Activated naive CD8-positive, alpha-beta T cell treated with anti-CD3 and anti-CD28 coated beads, Interleukin-2, amount 50 U/mL, for 24 hours (primary cell): ENCODE measurements around the gene DVL1.

ENCODE experiments used
- ATAC-seq: fragments of 150-1000 bp; cut with Tn5 transposase; one replicate; pipeline ENCODE4 v1.10.0; 2021
- DNase-seq: peaks from one replicate; pipeline ENCODE4 v3.0.0; 2021
- H3K27ac Mint-ChIP-seq: one replicate; pipeline ENCODE4 v1.8.0; 2021; ENCODE audit warnings: mild to moderate bottlenecking, mixed read lengths
- H3K27me3 Mint-ChIP-seq: one replicate; pipeline ENCODE4 v1.8.0; 2021; ENCODE audit warnings: mixed read lengths
- H3K36me3 Mint-ChIP-seq: one replicate; pipeline ENCODE4 v1.8.0; 2021; ENCODE audit warnings: low read depth, mixed read lengths
- H3K4me1 Mint-ChIP-seq: one replicate; pipeline ENCODE4 v1.8.0; 2021; ENCODE audit warnings: mixed read lengths
- H3K4me3 Mint-ChIP-seq: one replicate; pipeline ENCODE4 v1.8.0; 2021; ENCODE audit warnings: mild to moderate bottlenecking, moderate library complexity, mixed read lengths
- H3K9me3 Mint-ChIP-seq: one replicate; pipeline ENCODE4 v1.8.0; 2021; ENCODE audit warnings: mixed read lengths

DVL1 gene

DNA sequence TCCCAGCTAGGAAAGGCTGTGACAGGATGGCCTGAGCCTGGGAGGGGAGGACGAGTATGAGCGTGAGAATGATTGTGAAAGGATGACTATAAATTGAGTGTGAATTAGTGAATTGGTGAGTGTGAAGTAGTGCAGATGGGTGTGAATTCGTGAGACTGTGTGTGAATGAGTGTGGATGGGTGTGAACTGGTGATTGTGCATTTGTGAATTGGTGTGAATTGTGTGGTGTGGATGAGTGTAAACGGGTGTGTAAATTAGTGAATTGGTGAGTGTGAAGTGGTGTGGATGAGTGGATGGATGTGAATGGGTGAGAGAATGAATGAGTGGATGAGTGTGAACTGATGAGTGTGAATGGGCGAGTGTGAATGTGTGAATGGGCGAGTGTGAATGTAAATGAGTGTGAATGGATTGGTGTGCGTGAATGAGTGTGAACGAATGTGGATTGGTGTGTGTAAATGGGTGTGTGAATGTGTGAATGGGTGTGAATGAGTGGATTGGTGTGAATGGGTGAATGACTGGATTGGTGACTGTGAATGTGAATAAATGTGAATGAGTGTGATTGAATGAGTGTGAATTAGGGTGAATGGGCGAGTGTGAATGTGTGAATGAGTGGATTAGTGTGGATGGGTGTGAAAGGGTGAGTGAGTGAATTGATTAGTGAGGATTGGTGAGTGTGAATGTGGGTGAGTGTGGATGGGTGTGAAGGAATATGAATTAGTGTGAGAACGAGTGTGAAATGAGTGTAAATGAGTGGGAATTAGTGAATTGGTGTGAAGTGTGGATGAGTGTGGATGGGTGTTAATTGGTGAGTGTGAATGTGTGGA is 16.9 kb upstream of the DVL1 start:
- Mint-ChIP-seq H3K27me3 (no peaks in the 10 kb centered on the region), H3K27ac (no peak overlapping the region), H3K9me3 (no peaks in the 10 kb centered on the region), H3K36me3 (no peaks in the 10 kb centered on the region), H3K4me1 (peaks cover 4% of the 10 kb centered on the region), H3K4me3 (no peak overlapping the region)
- DNase-seq = no peak
- no peak for ATAC-seq

GRCh38 chr1:1364266-1364665 is 15.0 kb upstream of the DVL1 start:
- H3K27me3 Mint-ChIP-seq = peaks cover 2% of the 10 kb centered on the region
- H3K9me3 Mint-ChIP-seq = no peaks in the 10 kb centered on the region
- H3K27ac Mint-ChIP-seq = no peak overlapping the region
- H3K4me3 Mint-ChIP-seq = no peak overlapping the region
- H3K36me3 Mint-ChIP-seq = no peaks in the 10 kb centered on the region
- DNase-seq (no peak), ATAC-seq (no peak)
- H3K4me1 Mint-ChIP-seq = peaks cover 2% of the 10 kb centered on the region

- Mint-ChIP-seq H3K4me1 (peaks cover 12% of the 10 kb centered on the region), H3K4me3 (no peak overlapping the region), H3K9me3 (no peaks in the 10 kb centered on the region), H3K27me3 (peaks cover 3% of the 10 kb centered on the region), H3K27ac (no peak overlapping the region), H3K36me3 (no peaks in the 10 kb centered on the region)
- DNase-seq (no peak), ATAC-seq (no peak)
These were observed 12.8 kb upstream of the DVL1 start for GRCh38 chr1:1361982-1362423.

GRCh38 chr1:1361233-1361981 is 12.2 kb upstream of the DVL1 start:
- H3K36me3 Mint-ChIP-seq = no peaks in the 10 kb centered on the region
- no peak overlapping the region for H3K4me3 Mint-ChIP-seq
- no peak overlapping the region for H3K27ac Mint-ChIP-seq
- no peaks in the 10 kb centered on the region for H3K9me3 Mint-ChIP-seq
- no peak for ATAC-seq
- no peak for DNase-seq
- peaks cover 3% of the 10 kb centered on the region for H3K27me3 Mint-ChIP-seq
- peaks cover 12% of the 10 kb centered on the region for H3K4me1 Mint-ChIP-seq

DNA sequence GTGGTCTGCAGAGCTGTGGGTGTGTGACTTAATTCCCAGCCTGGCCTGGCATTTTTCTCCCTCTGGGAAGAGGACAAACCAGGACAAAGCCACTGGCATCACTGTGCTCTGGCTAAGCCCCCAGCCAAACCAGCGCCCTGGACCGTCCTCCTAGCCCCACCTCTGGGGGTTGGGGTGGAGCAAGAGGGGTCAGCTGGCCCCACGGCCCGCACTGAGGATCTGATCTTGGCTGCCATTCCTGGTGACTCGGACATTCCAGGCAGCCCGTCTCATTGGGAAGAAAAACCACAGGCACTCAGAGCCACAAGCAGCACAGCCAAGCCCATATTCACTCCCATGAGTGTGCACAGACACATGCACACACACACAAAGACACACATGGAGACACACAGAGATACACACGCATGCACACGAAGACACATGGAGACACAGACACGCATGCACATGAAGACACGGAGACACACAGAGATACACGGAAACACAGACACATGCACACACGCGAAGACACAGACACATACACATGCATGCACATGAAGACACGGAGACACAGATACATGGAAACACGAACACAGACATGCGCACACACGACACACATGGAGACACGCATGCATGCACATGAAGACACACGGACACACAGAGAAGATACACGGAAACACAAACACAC is 11.4 kb upstream of the DVL1 start:
- no peak for ATAC-seq

DNA sequence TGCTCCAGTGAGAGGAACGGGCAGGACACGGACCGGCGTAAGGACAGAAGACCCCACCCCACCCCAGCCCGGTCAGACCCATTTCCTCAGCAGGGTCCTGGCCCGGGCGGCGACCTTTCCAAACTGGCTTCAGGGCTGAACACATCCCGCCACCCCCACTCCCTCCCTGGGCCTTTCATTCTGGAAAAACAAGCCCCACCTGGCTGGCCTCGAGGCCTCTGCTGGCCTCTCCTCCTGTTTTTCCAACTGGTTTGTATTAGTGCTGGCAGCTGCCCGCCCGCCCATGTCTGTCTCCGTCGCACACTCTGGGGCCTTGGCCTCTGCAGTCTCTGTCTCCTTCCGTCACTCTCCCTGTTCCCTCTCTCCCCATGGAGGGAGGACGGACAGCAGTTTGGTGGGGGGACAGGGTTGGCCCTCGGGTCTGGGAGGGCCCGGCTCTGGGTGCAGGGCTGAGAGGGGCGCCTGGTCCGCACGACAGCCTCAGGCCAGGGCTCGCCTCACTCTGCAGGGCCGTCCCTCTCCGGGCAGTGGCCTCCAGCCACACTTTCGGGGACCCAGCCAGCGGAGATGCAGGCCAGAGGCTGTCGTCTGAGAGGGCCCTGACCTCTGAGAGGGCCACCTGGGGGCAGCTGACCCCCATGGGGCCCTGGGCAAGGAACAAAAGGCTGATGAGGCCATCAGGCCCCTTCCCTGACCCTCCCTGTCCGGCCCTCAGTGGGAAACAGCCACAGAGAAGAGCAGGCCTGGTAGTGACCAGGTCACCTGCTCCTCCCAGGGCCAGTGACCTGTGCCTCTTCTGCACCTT is 10.6 kb upstream of the DVL1 start:
- Mint-ChIP-seq H3K27me3 (peaks cover 3% of the 10 kb centered on the region), H3K27ac (no peak overlapping the region), H3K36me3 (no peaks in the 10 kb centered on the region), H3K4me3 (no peak overlapping the region), H3K9me3 (no peaks in the 10 kb centered on the region), H3K4me1 (peaks cover 12% of the 10 kb centered on the region)
- ATAC-seq (no peak), DNase-seq (no peak)

More for the DNA sequence above, 11.4 kb upstream of the DVL1 start:
- Mint-ChIP-seq H3K4me3 (no peak overlapping the region), H3K36me3 (no peaks in the 10 kb centered on the region), H3K27ac (no peak overlapping the region), H3K27me3 (peaks cover 3% of the 10 kb centered on the region), H3K4me1 (peaks cover 12% of the 10 kb centered on the region), H3K9me3 (no peaks in the 10 kb centered on the region)
- no peak for DNase-seq

GRCh38 chr1:1359308-1359663 is 10.1 kb upstream of the DVL1 start:
- DNase-seq = no peak
- no peak for ATAC-seq
- Mint-ChIP-seq H3K4me1 (peaks cover 13% of the 10 kb centered on the region), H3K27ac (no peak overlapping the region), H3K27me3 (peaks cover 5% of the 10 kb centered on the region), H3K4me3 (no peak overlapping the region), H3K9me3 (no peaks in the 10 kb centered on the region), H3K36me3 (no peaks in the 10 kb centered on the region)

DNA sequence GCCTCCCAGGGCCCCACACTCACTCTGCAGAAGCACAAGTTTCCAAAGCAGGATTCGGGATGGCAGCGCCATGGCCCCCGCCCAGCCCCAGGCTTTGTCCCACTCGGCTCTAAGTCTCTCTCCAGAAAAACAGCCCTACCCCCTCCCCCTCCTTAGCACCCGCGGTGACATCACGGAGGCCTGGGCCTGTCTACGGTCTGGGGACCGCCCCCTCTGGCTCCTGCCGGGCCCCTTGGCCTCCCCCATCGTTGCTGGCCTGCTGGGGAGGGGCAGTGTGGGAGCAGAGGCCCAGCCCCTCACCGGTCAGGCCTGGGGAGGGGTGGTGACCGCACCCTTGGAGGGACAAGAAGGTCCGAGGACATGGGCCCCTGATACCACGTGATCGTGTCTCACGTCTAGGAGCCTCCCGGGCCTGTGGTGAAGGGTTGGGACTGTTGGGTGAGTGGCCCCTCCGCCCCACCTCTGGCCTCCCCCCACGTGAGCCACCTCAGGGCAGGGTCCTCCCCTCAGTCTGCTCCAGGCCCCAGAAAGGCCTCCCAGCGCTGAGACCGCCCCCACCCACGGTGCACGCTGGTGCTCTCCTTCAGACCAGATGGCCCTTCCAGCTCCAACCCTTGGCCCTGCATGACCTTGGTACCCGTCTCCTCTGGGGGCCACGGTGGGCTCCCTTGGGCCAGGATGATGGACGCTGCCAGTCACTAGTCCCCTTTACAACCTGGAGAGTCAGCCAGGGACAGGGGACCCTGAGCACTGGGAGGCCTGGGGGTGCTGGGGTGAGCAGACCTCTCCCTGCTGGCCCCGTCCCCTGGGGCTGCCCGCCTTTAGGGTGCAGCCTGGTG is 9.4 kb upstream of the DVL1 start, which contains the start of gene MXRA8:
Gene MXRA8, minus strand, starts transcription at position 123 of the 839 bp plus-strand sequence. Its CDS starts 51 bp downstream, at position 72.
- peaks cover 14% of the 10 kb centered on the region for H3K4me1 Mint-ChIP-seq
- DNase-seq = no peak
- no peak within 1 kb of the TSS for H3K4me3 Mint-ChIP-seq

DNA sequence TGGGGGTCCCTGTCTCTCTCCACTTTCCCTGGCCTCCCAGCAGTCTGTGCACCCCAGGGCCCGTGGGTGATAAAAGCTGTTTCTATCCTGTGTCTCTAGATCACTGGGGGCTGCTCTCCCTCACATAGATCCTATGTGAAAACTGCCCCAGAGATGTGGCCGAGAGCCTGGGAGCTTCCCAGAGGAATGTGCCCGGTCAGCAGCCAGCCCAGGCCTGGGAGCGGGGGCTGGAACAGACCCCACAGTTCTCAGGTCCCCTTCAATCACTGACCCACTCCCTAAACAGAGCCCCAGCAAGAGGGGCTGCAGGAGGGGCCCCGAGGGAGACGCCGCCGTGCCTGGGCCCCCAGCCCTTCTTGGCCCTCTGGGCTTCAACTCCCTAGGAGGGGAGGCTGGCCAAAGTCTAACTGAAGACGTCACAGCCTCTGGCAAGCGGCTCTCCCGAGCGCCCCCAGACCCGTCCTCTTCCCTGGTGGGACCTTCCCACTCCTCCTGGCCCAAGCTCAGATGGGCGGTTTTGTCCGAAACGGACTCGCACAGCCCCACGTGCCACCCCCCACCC is 8.7 kb upstream of the DVL1 start:
- H3K27me3 Mint-ChIP-seq = peaks cover 14% of the 10 kb centered on the region
- no peak overlapping the region for H3K27ac Mint-ChIP-seq
- H3K36me3 Mint-ChIP-seq = no peaks in the 10 kb centered on the region
- H3K4me1 Mint-ChIP-seq = peaks cover 14% of the 10 kb centered on the region
- DNase-seq (no peak), ATAC-seq (no peak)
- H3K4me3 Mint-ChIP-seq = no peak overlapping the region
- H3K9me3 Mint-ChIP-seq = no peaks in the 10 kb centered on the region

More for the DNA sequence above, 9.4 kb upstream of the DVL1 start, which contains the start of gene MXRA8:
- Mint-ChIP-seq H3K27me3 (peaks cover 11% of the 10 kb centered on the region), H3K36me3 (no peaks in the 10 kb centered on the region), H3K9me3 (no peaks in the 10 kb centered on the region), H3K27ac (no peak within 1 kb of the TSS)
- ATAC-seq = peak; percentile 33

DNA sequence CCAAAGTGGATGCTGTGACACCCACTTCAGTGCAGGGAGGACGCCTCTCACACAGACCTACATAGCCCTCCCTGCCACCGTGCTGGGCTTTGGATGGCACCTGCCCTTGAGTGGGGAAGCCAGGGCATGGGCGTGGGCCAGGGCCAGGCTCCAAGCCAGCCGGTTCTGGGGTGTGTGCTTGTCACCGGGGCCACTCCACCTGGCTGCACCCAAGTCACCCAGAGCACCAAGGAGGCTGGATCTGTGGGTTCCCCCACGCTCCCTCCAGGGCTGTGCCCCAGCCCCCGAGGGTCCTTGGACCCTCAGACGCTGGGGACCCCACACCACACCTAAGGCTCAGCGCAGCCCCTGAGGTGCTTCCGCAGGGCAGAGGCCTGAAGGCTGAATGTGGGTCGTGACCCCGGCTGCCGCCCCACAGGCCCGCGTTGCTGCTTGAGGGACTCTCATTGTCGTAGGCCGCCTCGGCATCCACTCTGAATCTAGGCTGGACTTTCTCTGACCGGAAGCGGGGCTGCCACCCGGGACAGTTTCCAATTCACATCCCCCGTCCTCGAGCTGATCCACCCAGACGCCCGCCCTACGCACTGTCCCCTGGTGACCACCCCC is 7.7 kb upstream of the DVL1 start:
- Mint-ChIP-seq H3K9me3 (no peaks in the 10 kb centered on the region), H3K36me3 (no peaks in the 10 kb centered on the region), H3K4me3 (no peak overlapping the region), H3K4me1 (peaks cover 23% of the 10 kb centered on the region), H3K27ac (no peak overlapping the region), H3K27me3 (peaks cover 24% of the 10 kb centered on the region)
- DNase-seq (no peak), ATAC-seq (no peak)

DNA sequence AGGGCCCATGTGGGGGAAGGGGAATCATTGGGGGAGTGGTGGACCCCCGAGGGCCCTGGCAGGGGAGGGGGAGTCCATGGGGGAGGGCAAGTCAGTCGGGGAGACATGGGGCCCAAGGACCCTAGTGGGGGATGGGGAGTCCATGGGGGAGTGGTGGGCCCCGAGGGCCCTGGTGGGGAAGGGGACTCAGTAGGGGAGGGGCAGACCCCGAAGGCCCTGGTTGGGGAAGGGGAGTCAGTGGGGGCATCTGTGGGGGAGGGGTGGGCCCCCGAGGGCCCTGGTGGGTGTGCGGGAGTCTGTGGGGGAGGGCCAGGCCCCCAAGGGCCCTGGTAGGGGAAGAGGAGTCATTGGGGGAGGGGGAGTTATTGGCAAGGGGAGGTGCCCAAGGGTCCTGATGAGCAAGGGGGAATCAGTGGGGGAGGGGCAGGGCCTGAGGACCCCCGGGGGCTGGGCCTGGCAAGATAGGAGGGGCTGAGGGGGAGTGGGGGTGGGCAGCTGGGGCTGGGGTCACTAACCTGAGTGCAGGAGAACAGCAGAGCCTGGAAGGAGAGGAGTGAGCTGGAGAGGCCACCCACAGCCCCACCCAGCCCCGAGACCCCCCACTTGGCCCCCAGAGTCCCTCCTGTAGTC is 7.1 kb upstream of the DVL1 start:
- Mint-ChIP-seq H3K4me3 (no peak overlapping the region), H3K4me1 (peaks cover 23% of the 10 kb centered on the region), H3K27me3 (peaks cover 24% of the 10 kb centered on the region), H3K36me3 (no peaks in the 10 kb centered on the region), H3K9me3 (no peaks in the 10 kb centered on the region), H3K27ac (no peak overlapping the region)
- no peak for DNase-seq
- no peak for ATAC-seq

DNA sequence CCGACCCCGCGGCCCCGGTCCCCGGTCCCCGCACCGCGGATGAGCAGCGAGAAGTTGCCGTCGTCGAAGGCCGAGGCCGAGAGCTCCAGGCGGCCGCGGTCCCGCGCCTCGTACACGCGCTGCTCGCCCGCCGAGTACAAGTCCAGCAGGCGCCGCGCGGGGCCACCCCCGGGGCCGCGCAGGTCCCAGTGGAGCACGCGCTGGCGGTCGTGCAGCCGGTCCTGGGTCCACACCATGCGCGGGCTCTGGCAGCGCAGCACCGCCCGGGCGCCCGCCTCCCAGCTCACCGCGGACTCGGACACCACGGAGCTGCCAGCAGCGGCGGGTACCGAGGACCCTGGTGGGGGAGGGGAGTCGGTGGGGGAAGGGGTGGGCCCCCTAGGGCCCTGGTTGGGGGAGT is 6.2 kb upstream of the DVL1 start:
- DNase-seq (no peak), ATAC-seq (peak; percentile 26)
- H3K9me3 Mint-ChIP-seq = no peaks in the 10 kb centered on the region
- no peak overlapping the region for H3K4me3 Mint-ChIP-seq
- H3K36me3 Mint-ChIP-seq = no peaks in the 10 kb centered on the region
- H3K4me1 Mint-ChIP-seq = peaks cover 23% of the 10 kb centered on the region
- no peak overlapping the region for H3K27ac Mint-ChIP-seq
- H3K27me3 Mint-ChIP-seq = peaks cover 24% of the 10 kb centered on the region
